Astrocyte of the cerebellum (primary cell): ENCODE measurements around the gene KRT82.

ENCODE experiments used
- DNase-seq: peaks from one replicate; pipeline ENCODE4 v3.0.0-alpha.2; 2011; ENCODE audit warnings: low read depth
- H3K4me3 ChIP-seq: 2 replicates; pipeline ENCODE4 v1.5.1; 2011; ENCODE audit warnings: mild to moderate bottlenecking, low read depth, low read length, moderate library complexity
- in situ Hi-C: cut with HindIII; loops from 2 replicates; pipeline ENCODE4 v1.10.0; 2017; ENCODE audit warnings: low sequenced_read_pairs
- TF ChIP-seq, protein P1 (sequence below): IDR thresholded peaks from 2 replicates; pipeline ENCODE4 v1.5.1; 2012; ENCODE audit warnings: low read length, low read depth, moderate library complexity, mild to moderate bottlenecking; ENCODE audit errors: missing control alignments

Gene KRT82

DNA sequence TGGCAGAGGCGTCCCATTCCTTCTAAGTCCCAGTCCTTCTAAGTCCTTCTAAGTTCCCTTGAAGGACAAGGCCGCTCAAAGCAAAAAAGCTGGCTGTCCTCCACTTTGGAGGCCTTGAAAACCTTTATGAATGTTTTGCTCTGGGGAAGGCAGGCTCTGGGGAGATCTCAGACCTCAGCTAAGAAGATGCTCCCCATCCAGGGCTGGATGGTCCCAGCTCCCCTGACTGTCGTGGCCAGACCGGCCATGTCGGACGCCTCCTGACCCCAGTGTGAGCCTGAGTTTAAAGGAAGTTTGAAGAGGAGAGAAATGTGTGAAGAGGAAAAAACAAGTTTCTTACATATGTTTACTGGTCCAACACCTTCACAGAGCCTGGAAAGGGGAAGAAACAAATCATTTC lies 26.6 kb downstream of the KRT82 start:
- no peak overlapping the region for H3K4me3 ChIP-seq
- TF ChIP-seq, protein P1, sequence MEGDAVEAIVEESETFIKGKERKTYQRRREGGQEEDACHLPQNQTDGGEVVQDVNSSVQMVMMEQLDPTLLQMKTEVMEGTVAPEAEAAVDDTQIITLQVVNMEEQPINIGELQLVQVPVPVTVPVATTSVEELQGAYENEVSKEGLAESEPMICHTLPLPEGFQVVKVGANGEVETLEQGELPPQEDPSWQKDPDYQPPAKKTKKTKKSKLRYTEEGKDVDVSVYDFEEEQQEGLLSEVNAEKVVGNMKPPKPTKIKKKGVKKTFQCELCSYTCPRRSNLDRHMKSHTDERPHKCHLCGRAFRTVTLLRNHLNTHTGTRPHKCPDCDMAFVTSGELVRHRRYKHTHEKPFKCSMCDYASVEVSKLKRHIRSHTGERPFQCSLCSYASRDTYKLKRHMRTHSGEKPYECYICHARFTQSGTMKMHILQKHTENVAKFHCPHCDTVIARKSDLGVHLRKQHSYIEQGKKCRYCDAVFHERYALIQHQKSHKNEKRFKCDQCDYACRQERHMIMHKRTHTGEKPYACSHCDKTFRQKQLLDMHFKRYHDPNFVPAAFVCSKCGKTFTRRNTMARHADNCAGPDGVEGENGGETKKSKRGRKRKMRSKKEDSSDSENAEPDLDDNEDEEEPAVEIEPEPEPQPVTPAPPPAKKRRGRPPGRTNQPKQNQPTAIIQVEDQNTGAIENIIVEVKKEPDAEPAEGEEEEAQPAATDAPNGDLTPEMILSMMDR: no peak
- in situ Hi-C loops: no loop called here
- no peak for DNase-seq

DNA sequence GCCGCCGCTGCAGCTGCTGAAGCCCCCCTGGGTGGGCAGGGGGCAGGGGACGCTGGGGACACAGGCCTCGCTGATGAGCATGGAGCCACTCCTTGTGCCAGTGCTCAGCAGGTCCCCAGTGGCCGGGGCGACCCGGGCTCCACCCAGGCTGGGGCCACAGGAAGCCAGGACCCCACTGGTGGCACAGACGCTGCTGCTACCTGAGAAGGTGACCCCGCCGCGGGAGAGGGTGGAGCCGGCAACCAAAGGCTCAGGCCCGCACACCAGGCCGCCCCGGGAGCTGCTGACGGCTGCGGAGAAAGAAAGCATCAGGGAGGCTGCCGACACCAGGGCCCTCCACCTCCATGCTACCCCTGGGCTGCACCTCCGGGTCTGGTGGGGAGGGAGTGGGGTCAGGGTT lies 28.0 kb downstream of the KRT82 start:
- DNase-seq: no peak
- no peak overlapping the region for H3K4me3 ChIP-seq
- in situ Hi-C loops: no loop called here
- TF ChIP-seq, protein P1: no peak

DNA sequence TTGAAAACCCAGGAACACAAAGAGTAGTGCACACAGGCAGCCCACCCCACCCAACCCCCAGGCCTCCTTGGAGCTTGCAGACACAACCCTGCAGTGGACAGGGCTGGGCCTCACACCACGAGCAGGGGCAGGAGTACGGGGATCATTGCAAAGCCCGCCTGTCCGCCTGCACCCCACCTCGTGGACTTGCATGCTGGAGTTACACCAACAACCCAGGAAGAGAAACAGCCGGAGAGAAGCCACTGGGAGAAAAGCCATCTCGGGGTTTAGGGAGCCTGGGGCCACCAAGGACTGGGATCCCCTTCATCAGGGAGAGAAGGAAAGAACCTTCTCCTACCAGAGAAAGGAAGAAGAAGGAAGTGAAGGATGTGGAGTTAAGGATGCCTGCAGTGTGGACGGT lies 28.9 kb downstream of the KRT82 start:
- H3K4me3 ChIP-seq: no peak overlapping the region
- DNase-seq: no peak
- in situ Hi-C loops: no loop called here
- TF ChIP-seq, protein P1: no peak

DNA sequence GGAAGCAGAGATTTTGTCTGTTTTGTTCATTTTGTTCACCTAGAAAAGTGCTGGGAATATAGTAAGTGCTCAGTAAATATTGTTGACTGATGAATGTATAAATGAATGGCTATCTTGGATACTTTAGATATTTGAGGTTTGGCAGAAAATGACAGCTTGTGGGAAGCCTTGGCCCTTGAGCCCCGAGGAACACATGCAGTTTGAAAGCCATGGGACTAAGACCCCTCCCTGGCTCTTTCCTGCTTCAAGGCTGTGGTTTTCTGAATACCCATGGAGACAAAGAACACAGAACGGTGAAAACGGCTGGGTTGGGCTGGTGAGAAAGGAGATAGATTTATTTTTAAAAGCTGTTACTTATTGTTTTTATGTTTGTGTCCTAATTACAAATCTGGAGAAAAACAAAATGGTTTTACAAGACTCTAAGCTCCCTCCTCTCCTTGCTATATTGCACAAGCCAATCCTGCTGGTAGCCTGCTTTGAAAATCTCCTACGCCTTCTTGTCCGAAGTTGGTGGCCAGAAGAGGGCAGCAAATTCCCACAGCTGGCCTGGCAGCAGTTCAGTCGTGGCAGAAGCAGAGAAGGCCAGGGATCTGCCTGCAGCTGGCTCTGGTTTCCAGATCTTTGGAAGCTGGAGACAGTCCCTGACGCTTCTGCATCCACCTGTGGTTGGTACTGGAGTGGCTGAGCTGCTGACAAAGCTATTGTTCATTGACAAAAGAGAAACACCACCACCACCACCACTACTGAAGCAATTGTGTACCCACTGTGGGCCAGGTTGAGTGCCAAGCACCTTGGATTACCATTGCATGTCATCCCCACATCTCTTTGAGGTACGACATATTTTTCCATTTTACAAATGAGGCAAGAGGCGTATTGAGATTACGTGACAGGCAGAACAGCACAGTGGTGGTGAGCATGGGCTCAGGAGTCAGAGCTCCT lies 33.6 kb downstream of the KRT82 start:
- H3K4me3 ChIP-seq: no peak overlapping the region
- TF ChIP-seq, protein P1: peak; percentile 89
- peak; percentile 85 for DNase-seq
- in situ Hi-C loops: loop anchor here (25.0 kb wide), 1 partner anchor 615 kb away; no protein-coding TSS in a partner anchor

DNA sequence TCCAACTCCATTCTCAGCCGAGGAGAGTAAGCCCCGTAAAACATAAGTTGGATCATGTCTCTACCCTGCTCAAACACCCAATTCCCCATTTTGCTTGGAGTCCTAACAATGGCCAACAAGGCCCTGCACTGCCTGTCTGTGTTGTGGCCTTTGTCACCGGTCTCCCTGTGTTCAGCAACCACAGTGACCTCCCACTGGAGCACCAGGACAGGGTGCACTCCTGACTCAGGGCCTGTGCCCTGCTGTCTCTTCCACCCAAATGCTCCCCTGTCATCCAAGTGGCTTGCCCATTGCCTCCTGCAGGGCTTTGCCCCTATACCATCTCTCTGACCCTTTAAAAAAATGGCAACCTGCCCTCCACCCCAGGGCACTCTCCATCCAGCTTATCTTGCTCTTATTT lies 34.4 kb downstream of the KRT82 start:
- DNase-seq: no peak
- TF ChIP-seq, protein P1: no peak
- in situ Hi-C loops: loop anchor here (25.0 kb wide), 1 partner anchor 616 kb away; no protein-coding TSS in a partner anchor
- H3K4me3 ChIP-seq: no peak overlapping the region

DNA sequence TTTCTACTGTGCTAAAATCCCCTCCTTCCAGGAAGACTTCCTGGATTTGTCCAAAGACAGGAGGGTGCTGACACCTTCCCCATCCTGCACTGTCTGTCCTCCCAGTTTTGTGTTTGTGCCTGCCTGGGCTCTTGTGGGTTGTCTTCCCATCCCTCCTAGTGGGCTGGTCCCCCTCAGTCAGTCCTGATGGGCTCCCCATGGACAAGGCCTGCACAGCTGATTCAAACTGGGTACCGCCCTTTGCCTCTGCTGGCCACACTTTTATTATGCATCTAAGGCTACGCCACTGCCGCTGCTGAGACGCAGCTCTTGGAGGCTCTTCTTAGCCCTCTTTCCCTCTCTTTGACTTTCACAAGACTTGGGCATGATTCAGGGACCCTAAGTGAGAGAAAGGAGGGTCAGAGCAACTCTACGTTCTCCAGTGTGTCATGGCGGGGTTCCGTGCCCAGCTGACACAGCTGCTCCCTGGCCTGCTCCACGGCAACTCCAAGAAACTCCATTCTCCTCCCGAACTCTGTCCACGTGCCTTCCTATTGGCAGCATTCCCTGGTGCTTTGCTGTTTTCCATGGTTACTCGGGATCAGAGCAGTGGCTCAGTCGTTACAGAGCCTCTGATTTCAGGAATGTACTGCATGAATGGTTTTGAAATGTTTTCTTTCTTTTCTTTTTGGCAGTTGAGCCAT lies 35.1 kb downstream of the KRT82 start:
- DNase-seq: peak; percentile 79
- TF ChIP-seq, protein P1: no peak
- no peak overlapping the region for H3K4me3 ChIP-seq
- in situ Hi-C loops: loop anchor here (25.0 kb wide), 1 partner anchor 616 kb away; no protein-coding TSS in a partner anchor
